Hypothalamus (tissue), 51 donors: ENCODE results near the gene SH3PXD2B.

ENCODE experiments used
- DNase-seq, 51 donors: peaks; one replicate each; lab custom pipeline; 2025; lab: John Stamatoyannopoulos, UW

Gene SH3PXD2B

GRCh38 chr5:172438319-172438668, 16.0 kb downstream of the SH3PXD2B start:
- peak in 32 of 51 donors; percentile 25 to 81 (median 60) for DNase-seq

- DNase-seq, result peak in 40 of 51 donors; percentile 24 to 94 (median 70)
These were observed 16.6 kb downstream of the SH3PXD2B start for GRCh38 chr5:172437445-172438318.

DNA sequence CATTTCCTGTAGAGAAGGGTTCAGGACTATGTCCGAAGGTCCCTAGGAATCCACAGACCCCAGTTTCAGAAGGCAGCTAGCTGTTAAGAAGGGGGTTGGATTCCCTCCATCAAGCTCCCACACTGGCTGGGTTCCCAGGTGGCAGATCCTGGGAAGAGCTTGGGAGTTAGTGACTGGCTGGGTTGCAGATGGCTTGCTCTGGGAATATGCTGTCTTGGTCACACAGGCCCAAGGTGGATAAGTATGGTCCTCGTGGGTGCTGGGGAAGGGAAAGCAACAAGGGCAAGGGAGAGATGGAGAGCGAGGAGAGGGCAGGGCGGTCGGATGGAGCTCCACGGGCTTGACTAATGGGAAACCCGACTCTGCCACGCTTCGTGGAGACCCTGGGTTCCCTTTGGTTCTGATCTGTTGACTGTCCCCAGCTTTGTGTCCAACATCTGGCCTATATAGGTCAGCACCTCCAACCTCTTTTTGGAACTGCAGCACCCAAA, 17.4 kb downstream of the SH3PXD2B start:
- peak in 2 of 51 donors; percentile 23 to 54 for DNase-seq

DNA sequence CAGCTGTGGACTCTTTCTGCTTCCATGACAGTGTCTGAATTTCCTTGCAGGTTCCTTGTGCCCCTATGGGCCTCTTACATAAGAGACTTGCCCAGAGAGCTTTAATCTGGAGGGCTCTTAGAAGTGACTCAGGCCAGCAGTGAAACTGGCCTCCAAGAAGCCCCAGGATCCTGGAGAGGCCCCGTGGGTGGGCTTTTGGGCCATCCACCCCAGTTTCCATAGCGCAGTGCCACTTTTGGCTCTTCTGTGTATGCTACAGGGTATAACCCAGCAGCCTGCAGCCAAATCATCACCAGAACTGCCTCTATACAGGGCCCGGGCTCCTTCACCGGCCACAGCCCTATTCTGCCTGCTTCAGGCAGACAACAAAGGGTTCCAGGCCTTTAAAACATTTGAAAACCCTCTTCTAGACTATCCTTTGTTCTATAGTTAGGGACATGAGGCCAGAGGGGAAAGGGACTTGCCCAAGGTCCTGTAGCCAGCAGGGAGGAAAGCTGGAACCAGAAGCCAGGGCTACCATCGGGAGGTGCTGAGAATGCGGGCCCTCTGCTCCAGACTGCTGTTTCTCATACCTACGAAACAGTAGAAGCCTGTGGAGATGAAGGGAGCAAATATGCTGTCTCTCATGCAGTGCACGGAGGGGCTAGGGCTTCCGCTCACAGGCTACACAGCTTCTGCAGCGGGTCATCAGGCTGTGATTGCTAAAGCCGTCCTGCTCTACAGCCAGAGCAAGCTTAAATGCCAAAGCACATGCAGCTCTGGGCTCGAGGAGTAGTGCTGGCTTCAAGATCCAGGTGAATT, 18.0 kb downstream of the SH3PXD2B start:
- DNase-seq, result no peak

DNA sequence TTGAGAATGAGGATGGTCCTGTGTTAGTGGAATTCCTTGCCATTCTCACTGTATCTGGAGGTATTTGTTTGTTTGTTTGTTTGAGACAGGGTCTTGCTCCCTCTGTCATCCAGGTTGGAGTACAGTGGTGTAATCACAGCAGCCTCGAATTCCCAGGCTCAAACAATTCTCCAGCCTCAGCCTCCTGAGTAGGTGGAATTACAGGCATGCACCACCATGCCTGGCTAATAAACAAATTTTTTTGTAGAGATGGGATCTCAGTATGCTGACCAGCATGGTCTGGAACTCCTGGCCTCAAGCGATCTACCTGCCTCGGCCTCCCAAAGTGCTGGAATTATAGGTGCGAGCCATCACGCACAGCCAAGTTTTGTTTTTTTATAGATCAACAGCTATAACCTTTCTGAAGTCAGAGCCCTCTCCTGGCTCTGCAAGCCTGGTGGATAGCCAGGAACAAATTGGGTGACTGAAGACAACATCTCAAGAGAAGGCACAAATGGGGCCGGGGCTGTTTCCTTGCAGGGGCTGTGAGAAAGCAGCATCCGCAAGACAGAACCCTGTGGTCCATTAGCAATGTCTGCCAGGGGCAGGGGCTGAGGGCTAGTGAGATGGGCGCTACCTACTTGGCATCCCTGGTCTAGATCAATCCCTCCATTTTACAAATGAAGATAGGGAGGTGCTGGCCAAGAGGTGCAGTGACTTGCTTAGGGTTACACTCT, 18.8 kb downstream of the SH3PXD2B start:
- no peak for DNase-seq

DNA sequence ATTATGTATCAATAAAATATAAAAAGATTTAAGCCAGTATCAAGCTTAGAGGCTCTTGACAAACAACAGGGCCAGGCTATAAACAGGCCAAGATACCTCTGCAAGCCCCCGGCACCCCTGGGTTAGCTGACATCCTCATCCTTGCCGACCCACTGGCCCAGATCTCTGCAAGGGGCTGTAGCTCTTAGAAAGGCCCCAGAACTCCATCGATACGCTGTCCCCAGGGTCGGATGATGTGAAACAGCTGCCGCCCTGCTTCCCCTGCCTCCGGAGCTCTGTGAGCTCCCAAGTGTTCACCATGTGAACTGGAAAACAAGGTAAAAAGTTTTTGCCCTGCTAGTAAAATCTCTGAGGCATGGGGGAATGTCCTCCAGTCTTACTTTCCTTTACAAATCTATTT, 20.1 kb downstream of the SH3PXD2B start:
- DNase-seq, result no peak

- DNase-seq, result no peak
These were observed 20.8 kb downstream of the SH3PXD2B start for GRCh38 chr5:172433513-172433912.

DNA sequence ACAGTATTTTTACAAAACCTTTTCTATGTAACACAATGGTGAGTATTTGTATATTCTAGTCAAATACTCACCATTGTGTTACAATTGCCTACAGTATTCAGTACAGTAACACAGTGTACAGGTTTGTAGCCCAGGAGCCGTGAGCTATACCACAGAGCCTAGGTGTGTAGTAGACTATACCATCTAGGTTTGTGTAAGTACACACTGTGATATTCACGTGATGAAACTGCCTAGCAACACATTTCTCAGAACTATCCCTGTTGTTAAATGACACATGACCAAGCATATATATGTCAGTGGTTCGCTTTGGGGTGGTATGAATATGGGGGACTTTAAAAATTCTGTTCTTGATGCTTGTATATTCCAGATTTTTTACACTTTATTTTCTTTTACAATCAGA, 21.3 kb downstream of the SH3PXD2B start:
- no peak for DNase-seq

GRCh38 chr5:172430354-172430753, 24.0 kb downstream of the SH3PXD2B start:
- DNase-seq, result no peak

DNA sequence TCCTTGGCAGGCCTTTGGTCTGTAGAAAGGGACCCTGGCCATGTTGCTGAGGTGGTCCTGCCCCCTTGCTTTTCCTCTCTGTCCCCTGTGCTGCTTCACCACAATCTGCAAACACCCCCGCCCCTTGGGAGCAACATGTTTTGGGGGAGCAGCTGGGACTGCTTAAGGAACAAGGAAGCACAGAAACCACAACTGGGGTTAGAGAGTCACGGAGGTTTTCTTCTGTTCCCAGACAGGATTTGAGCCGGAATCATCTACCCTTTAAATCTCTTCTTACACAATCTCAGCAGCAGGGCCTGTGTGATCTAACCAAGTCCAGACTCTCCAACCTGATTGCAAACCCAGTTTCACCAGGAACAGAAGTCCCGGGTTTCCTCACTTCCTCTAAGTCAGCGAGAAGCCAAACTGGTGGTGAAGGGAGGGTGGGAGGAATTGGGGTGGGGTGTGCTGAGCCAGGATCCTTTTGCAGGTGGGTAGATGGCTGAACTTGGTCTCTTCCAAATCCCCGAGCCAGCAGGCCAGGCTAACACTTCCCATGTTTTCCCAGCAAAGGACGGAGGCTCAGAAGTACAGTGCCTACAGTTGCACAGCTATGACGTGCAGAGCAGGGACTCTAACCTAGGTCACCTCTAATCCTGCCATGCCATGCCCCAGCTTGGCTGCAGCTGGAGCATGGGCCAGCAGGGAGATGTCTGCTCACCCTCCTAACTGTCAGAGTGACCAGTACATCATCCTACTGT, 25.0 kb downstream of the SH3PXD2B start:
- no peak for DNase-seq

DNA sequence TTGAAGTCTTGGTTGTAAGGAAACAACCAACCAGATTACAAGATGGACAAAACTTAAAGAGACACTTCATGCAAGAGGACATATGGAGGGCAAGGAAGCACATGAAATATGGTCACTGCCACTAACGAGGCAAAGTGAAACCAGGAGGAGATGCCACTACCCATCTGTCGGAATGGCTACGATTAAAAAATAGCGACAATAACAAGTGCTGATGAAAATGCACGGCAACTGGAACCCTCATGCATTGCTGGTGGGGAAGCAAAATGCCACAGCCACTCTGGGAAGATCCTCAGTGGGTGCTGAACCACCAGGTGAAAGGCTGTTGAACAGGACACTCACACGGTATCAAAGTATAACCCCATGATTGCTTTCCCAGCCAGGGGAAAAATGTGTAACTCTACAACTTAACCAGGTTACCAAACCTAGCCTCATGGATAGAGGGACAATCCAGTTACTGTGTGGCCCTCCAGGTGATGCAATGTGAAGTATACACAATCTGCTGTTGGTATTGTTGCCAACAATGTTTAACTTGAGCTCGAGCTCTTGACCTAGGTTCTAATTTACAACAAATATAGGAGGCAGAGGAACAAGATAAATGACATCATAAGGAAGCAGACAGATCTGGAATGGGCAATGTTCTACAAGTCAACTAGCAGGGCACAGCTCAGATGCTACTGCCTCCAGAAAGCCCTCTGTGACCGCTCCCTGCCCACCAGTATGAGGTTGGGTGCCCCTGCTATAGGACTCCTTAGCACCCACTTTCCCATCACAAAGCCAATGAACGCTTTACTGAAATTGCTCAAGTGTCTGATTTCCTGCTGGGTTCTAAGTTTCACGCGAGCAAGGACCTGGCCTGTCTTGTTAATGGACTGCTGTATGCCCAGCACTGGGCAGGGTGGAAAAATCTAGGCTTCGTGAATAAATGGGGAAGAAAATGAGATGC, 25.8 kb downstream of the SH3PXD2B start:
- DNase-seq, result no peak

GRCh38 chr5:172427202-172427601, 27.1 kb downstream of the SH3PXD2B start:
- DNase-seq, result no peak

- DNase-seq, result no peak
These were observed 28.2 kb downstream of the SH3PXD2B start for GRCh38 chr5:172426086-172426485.

DNA sequence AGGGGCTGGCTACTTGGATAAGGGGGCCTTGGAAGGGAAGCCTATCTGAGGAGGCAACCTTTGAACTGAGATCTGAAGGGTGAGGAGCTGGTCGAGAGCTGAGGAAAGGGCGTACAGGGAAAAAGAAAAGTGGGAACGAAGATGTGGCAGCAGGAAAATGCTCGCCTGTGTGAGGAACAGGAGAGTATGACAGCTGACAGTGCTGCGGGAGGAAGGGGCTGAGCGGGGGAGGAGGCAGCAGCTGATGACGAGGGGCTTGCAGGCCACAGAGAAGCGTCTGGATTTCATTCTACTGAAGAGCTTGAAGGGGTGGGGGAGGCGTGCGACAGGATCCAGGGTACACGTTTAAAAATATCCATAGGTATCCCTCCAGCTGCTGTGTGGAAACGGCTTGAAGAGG, 28.9 kb downstream of the SH3PXD2B start:
- no peak for DNase-seq

DNA sequence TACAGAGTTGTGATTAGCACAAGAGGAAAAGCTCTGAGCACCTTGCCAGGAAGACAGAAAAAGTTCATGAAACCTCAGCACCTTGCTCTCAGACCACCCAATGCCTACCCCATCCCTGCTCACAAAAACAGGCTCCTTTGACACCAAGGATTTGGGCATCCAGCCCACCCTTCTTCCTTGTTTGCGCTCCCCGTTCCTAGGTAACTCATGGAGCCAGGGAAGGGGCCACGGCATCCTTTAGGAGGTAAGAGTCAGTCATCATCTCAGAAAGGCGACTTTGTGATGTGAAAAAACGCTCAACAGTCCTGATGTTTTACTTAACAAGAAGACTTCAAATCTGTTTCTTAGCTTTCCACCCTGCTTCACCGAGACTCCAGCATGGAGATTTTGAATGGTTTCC, 29.5 kb downstream of the SH3PXD2B start:
- no peak for DNase-seq

GRCh38 chr5:172424111-172424490, 30.2 kb downstream of the SH3PXD2B start:
- DNase-seq, result no peak

DNA sequence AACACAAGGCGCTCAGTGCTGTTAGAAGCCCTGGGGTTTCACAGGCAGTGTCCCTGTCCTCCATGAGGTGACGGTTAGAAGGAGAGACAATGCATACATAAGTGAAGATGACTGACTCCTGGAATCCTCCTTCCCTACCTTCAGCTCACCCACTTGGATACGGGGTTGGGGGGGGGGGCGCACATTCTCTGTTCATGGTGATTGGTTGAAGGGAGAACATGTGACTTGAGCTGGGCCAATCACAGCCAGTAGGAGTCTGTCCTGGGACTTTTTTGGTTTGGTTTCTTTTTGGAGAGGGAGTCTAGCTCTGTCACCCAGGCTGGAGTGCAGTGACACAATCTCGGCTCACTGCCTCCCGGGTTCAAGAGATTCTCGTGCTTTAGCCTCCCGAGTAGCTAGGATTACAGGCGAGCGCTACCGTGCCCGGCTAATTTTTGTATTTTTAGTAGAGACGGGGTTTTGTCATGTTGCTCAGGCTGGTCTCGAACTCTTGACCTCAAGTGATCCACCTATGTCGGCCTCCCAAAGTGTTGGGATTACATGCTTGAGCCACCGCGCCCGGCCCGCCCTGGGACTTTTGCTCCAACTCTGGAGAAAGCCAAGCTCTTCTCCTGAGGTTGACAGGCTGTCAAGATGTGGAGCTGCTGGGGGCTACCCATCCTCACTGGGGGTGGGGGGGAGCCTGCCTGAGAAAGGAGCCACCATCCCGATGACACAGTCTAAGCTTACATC, 30.8 kb downstream of the SH3PXD2B start:
- DNase-seq, result no peak

DNA sequence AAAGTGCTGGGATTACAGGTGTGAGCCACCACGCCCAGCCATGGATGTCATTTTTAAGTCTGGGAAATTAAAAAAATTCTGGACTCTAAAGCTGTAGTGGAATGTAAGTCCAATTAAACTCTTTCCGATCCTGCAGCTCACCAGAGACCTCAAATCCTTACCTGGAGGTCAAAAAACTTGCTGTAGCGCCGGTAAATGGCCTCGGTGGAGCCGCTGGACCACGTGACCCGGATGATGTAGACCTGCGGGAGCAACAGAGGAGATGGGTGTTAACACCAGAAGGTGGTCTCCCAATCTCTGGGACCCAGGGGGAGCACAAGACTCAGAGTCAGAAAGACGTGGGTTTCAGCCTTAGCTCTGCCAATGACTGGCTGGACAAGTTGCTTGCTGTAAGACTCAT, 32.1 kb downstream of the SH3PXD2B start:
- no peak for DNase-seq

DNA sequence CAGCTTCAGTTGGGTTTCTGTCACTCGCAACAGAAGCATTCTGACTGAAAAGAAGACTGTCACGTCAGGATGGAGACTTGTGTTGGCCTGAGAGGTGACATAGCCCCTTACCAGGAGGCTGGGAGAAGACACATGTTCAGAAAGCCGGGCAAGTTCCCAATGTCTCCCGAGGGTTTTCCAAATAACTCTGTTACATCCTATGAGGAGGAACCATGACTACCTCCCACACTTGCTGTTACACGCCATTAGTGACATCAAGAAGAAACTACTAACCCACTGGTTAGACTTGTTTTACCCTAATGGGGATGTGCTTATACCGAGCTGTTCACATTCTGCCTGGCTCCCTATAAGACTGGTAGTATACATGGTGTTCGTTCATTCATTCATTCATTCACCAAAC, 33.3 kb downstream of the SH3PXD2B start:
- no peak for DNase-seq
